A549 (cell line): ENCODE data around the gene TENM3.

Experiments used
- MAX ChIP-seq: IDR thresholded peaks from 2 replicates; pipeline ENCODE4 v1.6.1; 2012
- MAZ ChIP-seq: fragments of 150-350 bp; IDR thresholded peaks from 2 replicates; pipeline ENCODE4 v1.6.1; 2014; ENCODE audit warnings: antibody characterized with exemption, low read depth, low read length, borderline replicate concordance
- REST ChIP-seq: fragments of 200-600 bp; sonication (generic); IDR thresholded peaks from 2 replicates; pipeline ENCODE4 v1.6.1; 2016; ENCODE audit warnings: antibody characterized with exemption, mild to moderate bottlenecking, moderate library complexity
- TFCP2L1 ChIP-seq: fragments of 250-450 bp; sonication (Bioruptor Pico); IDR thresholded peaks from 2 replicates; pipeline ENCODE4 v1.5.0; 2021; ENCODE audit warnings: mild to moderate bottlenecking

- TF ChIP-seq MAZ (no peak), REST (no peak), TFCP2L1 (CRISPR knock-in tag) (no peak), MAX (no peak)
These were observed 206.8 kb downstream of the TENM3 start for GRCh38 chr4:182449930-182450439.
